Endothelial cell of umbilical vein (primary cell): ENCODE results near the gene COL15A1. TPM values are rescaled to one million over a fixed set of nuclear protein-coding genes. Genes with fewer than 3 reads are reported as not detected.

Experiments
- BruUV-seq: library from RNA; stranded (reverse); fragments of 400-500 nt; replicated peaks from 2 replicates; lab custom pipeline; 2021; lab: Mats Ljungman, UMichigan
- CTCF ChIA-PET: fragments of 300-600, 350-600 bp; sonication (Branson Sonifier 250); formaldehyde crosslinking; loops from one replicate; lab custom pipeline; 2021; ENCODE audit warnings: antibody characterized with exemption, inconsistent platforms; lab: Charles Lee
- POLR2A ChIA-PET: fragments of 300-600, 350-600 bp; sonication (Branson Sonifier 250); formaldehyde crosslinking; loops from one replicate; lab custom pipeline; 2021; ENCODE audit warnings: antibody characterized with exemption, inconsistent platforms; lab: Charles Lee
- DNase-seq: peaks from one replicate; pipeline ENCODE4 v3.0.0-alpha.2; 2011; ENCODE audit warnings: low read depth, low spot score
- FAIRE-seq: peaks from 2 replicates; lab custom pipeline; 2011; peaks lifted over from hg19 to GRCh38; lab: Jason Lieb, UNC
- H2AFZ ChIP-seq: 2 replicates; pipeline ENCODE4 v1.6.0; 2012; ENCODE audit warnings: low read depth, low read length, control low read depth, inconsistent platforms
- H3K27ac ChIP-seq: 2 replicates; pipeline ENCODE4 v1.5.1; 2011; ENCODE audit warnings: low read depth, mild to moderate bottlenecking, control low read depth, low read length, moderate library complexity; ENCODE audit not compliant: insufficient read depth
- H3K27me3 ChIP-seq, 2 experiments: 2 replicates each; pipeline versions ENCODE4 v1.6.0 to v1.6.1; 2011; ENCODE audit warnings: low read length in 2 of 2, mixed read lengths in 1 of 2; ENCODE audit not compliant: control insufficient read depth in 2 of 2, insufficient read depth in 2 of 2
- H3K36me3 ChIP-seq, 2 experiments: 2 replicates in 1 of 2; 3 replicates in 1 of 2; pipeline ENCODE4 v1.5.1; 2011; ENCODE audit warnings: low read length in 2 of 2, mild to moderate bottlenecking in 1 of 2, moderate library complexity in 1 of 2; ENCODE audit not compliant: control insufficient read depth in 2 of 2, insufficient read depth in 2 of 2; ENCODE audit errors: extremely low read depth in 1 of 2
- H3K4me1 ChIP-seq: 3 replicates; pipeline ENCODE4 v1.5.1; 2011; ENCODE audit warnings: mild to moderate bottlenecking, low read length; ENCODE audit not compliant: control insufficient read depth, insufficient read depth; ENCODE audit errors: extremely low read depth
- H3K4me2 ChIP-seq: 2 replicates; pipeline ENCODE4 v1.6.1; 2011; ENCODE audit warnings: low read length, control low read depth, mixed read lengths; ENCODE audit not compliant: insufficient read depth
- H3K4me3 ChIP-seq, 3 experiments: fragments of 200-600 bp in 1 of 3; sonication (generic), shearing (Covaris generic) in 1 of 3; replicated peaks in 1 of 3; 2 replicates each; pipeline ENCODE4 v1.5.1; 2011 to 2016; ENCODE audit warnings: control low read depth in 3 of 3, low read length in 3 of 3, mild to moderate bottlenecking in 2 of 3, inconsistent platforms in 1 of 3, low read depth in 1 of 3, moderate library complexity in 1 of 3; ENCODE audit not compliant: insufficient read depth in 1 of 3
- H3K79me2 ChIP-seq: 2 replicates; pipeline ENCODE4 v1.6.0; 2012; ENCODE audit warnings: low read length, inconsistent platforms; ENCODE audit not compliant: control insufficient read depth, insufficient read depth
- H3K9ac ChIP-seq: replicated peaks from 2 replicates; pipeline ENCODE3; 2011; ENCODE audit warnings: low read length, control low read depth; ENCODE audit not compliant: insufficient read depth; ENCODE audit errors: extremely low read depth
- H3K9me1 ChIP-seq: replicated peaks from 3 replicates; pipeline ENCODE4 v1.6.0; 2011; ENCODE audit warnings: mild to moderate bottlenecking, low read length; ENCODE audit not compliant: control insufficient read depth, insufficient read depth; ENCODE audit errors: extremely low read depth
- H3K9me3 ChIP-seq: replicated peaks from 2 replicates; pipeline ENCODE4 v1.5.1; 2012; ENCODE audit warnings: low read length, inconsistent platforms; ENCODE audit not compliant: control insufficient read depth, insufficient read depth
- H4K20me1 ChIP-seq: replicated peaks from 2 replicates; pipeline ENCODE3; 2011; ENCODE audit warnings: mild to moderate bottlenecking, low read length; ENCODE audit not compliant: control insufficient read depth, insufficient read depth; ENCODE audit errors: extremely low read depth
- CTCF ChIP-seq, 2 donors: IDR thresholded peaks; 1 replicate in 1 of 2; 2 replicates in 1 of 2; pipeline ENCODE4 v1.5.1; 2011; ENCODE audit warnings: low read length in 2 of 2, mild to moderate bottlenecking in 2 of 2, moderate library complexity in 2 of 2, control low read depth in 1 of 2, inconsistent platforms in 1 of 2, low read depth in 1 of 2; ENCODE audit not compliant: insufficient read depth in 1 of 2; ENCODE audit errors: extremely low read depth in 1 of 2
- EZH2 ChIP-seq: IDR thresholded peaks from 2 replicates; pipeline ENCODE4 v1.6.1; 2012; ENCODE audit warnings: borderline replicate concordance, low read depth, mild to moderate bottlenecking, moderate library complexity, low read length, inconsistent platforms; ENCODE audit not compliant: severe bottlenecking
- FOS ChIP-seq: IDR thresholded peaks from 2 replicates; pipeline ENCODE4 v1.6.1; 2011; ENCODE audit warnings: mild to moderate bottlenecking, low read length, moderate library complexity, borderline replicate concordance; ENCODE audit not compliant: insufficient read depth
- GATA2 ChIP-seq: IDR thresholded peaks from 2 replicates; pipeline ENCODE4 v1.7.0; 2011; ENCODE audit warnings: low read depth, mild to moderate bottlenecking, moderate library complexity, mixed read lengths, low read length; ENCODE audit not compliant: insufficient read length, insufficient read depth
- JUN ChIP-seq: IDR thresholded peaks from 2 replicates; pipeline ENCODE4 v1.6.1; 2011; ENCODE audit warnings: borderline replicate concordance, low read depth; ENCODE audit not compliant: insufficient read length, insufficient read depth
- MAX ChIP-seq: IDR thresholded peaks from 2 replicates; pipeline ENCODE4 v1.6.1; 2011; ENCODE audit not compliant: insufficient read depth, insufficient read length
- MYC ChIP-seq: IDR thresholded peaks from one replicate; pipeline ENCODE4 v1.6.1; 2011; ENCODE audit warnings: mild to moderate bottlenecking, low read depth, low read length
- POLR2A ChIP-seq: IDR thresholded peaks from 2 replicates; pipeline ENCODE4 v1.6.1; 2012; ENCODE audit warnings: low read depth, mild to moderate bottlenecking, control low read depth, low read length
- POLR2AphosphoS5 ChIP-seq: IDR thresholded peaks from 2 replicates; pipeline ENCODE4 v1.6.1; 2012; ENCODE audit warnings: low read depth, mild to moderate bottlenecking, control low read depth, low read length, moderate library complexity; ENCODE audit not compliant: insufficient read depth
- dilution Hi-C: fragments of 300-500 bp; cut with MboI; formaldehyde crosslinking; loops from one replicate; pipeline ENCODE4 v1.15.0; 2019; ENCODE audit warnings: low sequenced_read_pairs; ENCODE audit not compliant: extremely low pct_ligation_motif_present
- intact Hi-C: fragments of 100-400 bp; cut with micrococcal nuclease; formaldehyde crosslinking; loops from one replicate; pipeline ENCODE4 v1.10.0; 2022
- polyA plus RNA-seq, 4 experiments: library from polyadenylated mRNA; depleted of rRNA in 3 of 4; stranded (reverse) in 3 of 4; unstranded in 1 of 4; fragments of >200 nt; gene quantifications; 2 replicates each; pipeline versions ENCODE4 v1.2.1 to v1.2.3, GENCODE V29; 2011 to 2012; ENCODE audit warnings: missing spikeins in 1 of 4
- total RNA-seq: library from RNA; stranded (reverse); gene quantifications from 2 replicates; pipeline ENCODE4 v1.2.3, GENCODE V29; 2021

The COL15A1 gene
- total and polyA plus RNA-seq, 2 donors (not counting 3 experiments of a cell fraction or from before 2014, with no cell fraction given), result not detected

- POLR2A ChIA-PET, result no interaction called here
- Histone ChIP-seq H3K79me2 (no peaks in the 10 kb centered on the region), H3K27me3 (no peaks in the 10 kb centered on the region), H3K4me2 (no peak overlapping the region), H3K27ac (no peak overlapping the region), H3K9ac (no peak overlapping the region), H2AFZ (no peak overlapping the region), H4K20me1 (no peaks in the 10 kb centered on the region), H3K4me3 (no peak overlapping the region), H3K9me3 (no peaks in the 10 kb centered on the region), H3K4me1 (no peaks in the 10 kb centered on the region), H3K9me1 (no peaks in the 10 kb centered on the region), H3K36me3 (no peaks in the 10 kb centered on the region)
- BruUV-seq, result no TSS peak
- dilution Hi-C loops (no loop called here), intact Hi-C loops (no loop called here)
- FAIRE-seq, result no peak
- DNase-seq, result no peak
- CTCF ChIA-PET, result no interaction called here
- TF ChIP-seq GATA2 (no peak), POLR2A (no peak), MAX (no peak), POLR2AphosphoS5 (no peak), JUN (no peak)
Observed at GRCh38 chr9:99016681-99017387, 73.1 kb downstream of the COL15A1 start.

GRCh38 chr9:99018653-99019052 lies 74.9 kb downstream of the COL15A1 start:
- no peaks in the 10 kb centered on the region for H3K27me3 ChIP-seq

More at GRCh38 chr9:99018653-99019052, 74.9 kb downstream of the COL15A1 start:
- H3K4me3 ChIP-seq, result no peak overlapping the region
- dilution Hi-C loops, result no loop called here
- H3K36me3 ChIP-seq, result no peaks in the 10 kb centered on the region
- FAIRE-seq (no peak), DNase-seq (no peak)
- H3K79me2 ChIP-seq, result no peaks in the 10 kb centered on the region
- H3K9me3 ChIP-seq, result no peaks in the 10 kb centered on the region
- no peaks in the 10 kb centered on the region for H4K20me1 ChIP-seq
- H3K9me1 ChIP-seq, result no peaks in the 10 kb centered on the region
- POLR2A ChIA-PET, result interaction anchor here (0.6 kb wide), 1 partner anchor 365 kb away, joined by 3 read pairs; no protein-coding TSS in a partner anchor
- no peak overlapping the region for H3K27ac ChIP-seq
- intact Hi-C loops, result no loop called here
- CTCF ChIA-PET, result interaction anchor here (1.3 kb wide), 1 partner anchor 122 kb away, joined by 3 read pairs; no protein-coding TSS in a partner anchor
- TF ChIP-seq JUN, result no peak
- TF ChIP-seq MAX, result no peak
- no peak for TF ChIP-seq EZH2
- TF ChIP-seq POLR2A, result no peak
- TF ChIP-seq CTCF (IDR thresholded peaks at IDR 0.05; ENCODE audit: extremely low read depth in 1 of 2, insufficient read depth in 1 of 2, low read depth in 1 of 2, low read length in 2 of 2), result no peak
- TF ChIP-seq MYC, result no peak
- no peak for TF ChIP-seq GATA2
- TF ChIP-seq POLR2AphosphoS5, result no peak
- no peak for TF ChIP-seq FOS
- H2AFZ ChIP-seq, result no peak overlapping the region
- H3K4me1 ChIP-seq, result no peaks in the 10 kb centered on the region
- no peak overlapping the region for H3K9ac ChIP-seq
- no TSS peak for BruUV-seq
- H3K4me2 ChIP-seq, result no peak overlapping the region
